Kidney epithelial cell (primary cell): ENCODE data around the gene CDCA3. TPM values are rescaled to one million over a fixed set of nuclear protein-coding genes. Genes with fewer than 3 reads are reported as not detected.
"Not testable (repeated sequence)": the region's sequence is repeated elsewhere in the genome, so short reads cannot be mapped to it uniquely, and the experiment has no call there.

Source experiments
- DNase-seq: peaks from one replicate; pipeline ENCODE4 v3.0.0-alpha.2; 2010; ENCODE audit warnings: low read depth
- H3K27me3 ChIP-seq: 2 replicates; pipeline ENCODE4 v1.6.0; 2011; ENCODE audit warnings: low read length; ENCODE audit not compliant: control insufficient read depth, insufficient read depth
- H3K36me3 ChIP-seq: 2 replicates; pipeline ENCODE4 v1.5.1; 2011; ENCODE audit warnings: low read length; ENCODE audit not compliant: control insufficient read depth, insufficient read depth
- H3K4me3 ChIP-seq: 2 replicates; pipeline ENCODE4 v1.5.1; 2011; ENCODE audit warnings: low read depth, mild to moderate bottlenecking, control low read depth, low read length
- total RNA-seq: library from RNA; depleted of rRNA; stranded (reverse); fragments of >200 nt; gene quantifications from 2 replicates; pipeline ENCODE4 v1.2.3, GENCODE V29; 2015
- TF ChIP-seq, protein P1 (sequence below): IDR thresholded peaks from 2 replicates; pipeline ENCODE4 v1.5.1; 2011; ENCODE audit warnings: mild to moderate bottlenecking, moderate library complexity, low read length, control low read depth, inconsistent platforms; ENCODE audit not compliant: insufficient read depth, poor library complexity, severe bottlenecking

CDCA3 gene
- total RNA-seq, 1 donor from 2014 or later, result 8.3 TPM

GRCh38 chr12:6867413-6868210, 16.5 kb upstream of the CDCA3 start, which contains the start of gene TPI1:
TPI1 (plus strand) TSS chr12:6867531; CDS start chr12:6867567, 36 bp downstream.
- DNase-seq, result no peak
- TF ChIP-seq, protein P1, sequence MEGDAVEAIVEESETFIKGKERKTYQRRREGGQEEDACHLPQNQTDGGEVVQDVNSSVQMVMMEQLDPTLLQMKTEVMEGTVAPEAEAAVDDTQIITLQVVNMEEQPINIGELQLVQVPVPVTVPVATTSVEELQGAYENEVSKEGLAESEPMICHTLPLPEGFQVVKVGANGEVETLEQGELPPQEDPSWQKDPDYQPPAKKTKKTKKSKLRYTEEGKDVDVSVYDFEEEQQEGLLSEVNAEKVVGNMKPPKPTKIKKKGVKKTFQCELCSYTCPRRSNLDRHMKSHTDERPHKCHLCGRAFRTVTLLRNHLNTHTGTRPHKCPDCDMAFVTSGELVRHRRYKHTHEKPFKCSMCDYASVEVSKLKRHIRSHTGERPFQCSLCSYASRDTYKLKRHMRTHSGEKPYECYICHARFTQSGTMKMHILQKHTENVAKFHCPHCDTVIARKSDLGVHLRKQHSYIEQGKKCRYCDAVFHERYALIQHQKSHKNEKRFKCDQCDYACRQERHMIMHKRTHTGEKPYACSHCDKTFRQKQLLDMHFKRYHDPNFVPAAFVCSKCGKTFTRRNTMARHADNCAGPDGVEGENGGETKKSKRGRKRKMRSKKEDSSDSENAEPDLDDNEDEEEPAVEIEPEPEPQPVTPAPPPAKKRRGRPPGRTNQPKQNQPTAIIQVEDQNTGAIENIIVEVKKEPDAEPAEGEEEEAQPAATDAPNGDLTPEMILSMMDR, result no peak
- no peaks in the 10 kb centered on the region for H3K27me3 ChIP-seq
- peaks cover 14% of the 10 kb centered on the region for H3K36me3 ChIP-seq
- peak within 1 kb of the TSS; percentile 96 for H3K4me3 ChIP-seq

DNA sequence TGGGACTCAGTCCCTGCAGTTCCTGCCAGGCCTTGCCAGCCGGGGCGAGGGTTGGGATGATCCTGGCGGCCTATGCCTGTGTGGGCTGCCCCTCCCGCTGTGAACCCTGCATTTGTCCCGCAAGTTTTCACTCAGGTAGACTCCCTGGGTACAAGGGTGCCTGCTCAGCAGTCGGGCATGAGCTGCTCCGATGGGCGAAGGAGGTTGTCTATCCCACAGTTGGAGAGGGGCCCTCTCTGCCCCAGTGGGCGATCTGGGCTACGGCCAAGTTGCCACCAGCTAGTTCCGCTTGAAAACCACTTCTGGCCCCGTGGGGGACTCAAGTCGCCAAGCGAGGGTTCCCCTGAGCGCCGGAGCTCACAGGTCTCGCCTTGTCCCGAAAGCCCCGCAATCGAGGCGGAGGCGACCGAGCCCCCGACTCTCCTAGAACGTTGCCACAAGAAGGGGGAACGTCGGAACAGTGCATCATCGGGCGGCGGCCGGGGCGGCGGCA, 15.9 kb upstream of the CDCA3 start:
- no peaks in the 10 kb centered on the region for H3K27me3 ChIP-seq
- peak overlapping the region; percentile 96 for H3K4me3 ChIP-seq
- peaks cover 14% of the 10 kb centered on the region for H3K36me3 ChIP-seq
- no peak for DNase-seq
- TF ChIP-seq, protein P1, result no peak

DNA sequence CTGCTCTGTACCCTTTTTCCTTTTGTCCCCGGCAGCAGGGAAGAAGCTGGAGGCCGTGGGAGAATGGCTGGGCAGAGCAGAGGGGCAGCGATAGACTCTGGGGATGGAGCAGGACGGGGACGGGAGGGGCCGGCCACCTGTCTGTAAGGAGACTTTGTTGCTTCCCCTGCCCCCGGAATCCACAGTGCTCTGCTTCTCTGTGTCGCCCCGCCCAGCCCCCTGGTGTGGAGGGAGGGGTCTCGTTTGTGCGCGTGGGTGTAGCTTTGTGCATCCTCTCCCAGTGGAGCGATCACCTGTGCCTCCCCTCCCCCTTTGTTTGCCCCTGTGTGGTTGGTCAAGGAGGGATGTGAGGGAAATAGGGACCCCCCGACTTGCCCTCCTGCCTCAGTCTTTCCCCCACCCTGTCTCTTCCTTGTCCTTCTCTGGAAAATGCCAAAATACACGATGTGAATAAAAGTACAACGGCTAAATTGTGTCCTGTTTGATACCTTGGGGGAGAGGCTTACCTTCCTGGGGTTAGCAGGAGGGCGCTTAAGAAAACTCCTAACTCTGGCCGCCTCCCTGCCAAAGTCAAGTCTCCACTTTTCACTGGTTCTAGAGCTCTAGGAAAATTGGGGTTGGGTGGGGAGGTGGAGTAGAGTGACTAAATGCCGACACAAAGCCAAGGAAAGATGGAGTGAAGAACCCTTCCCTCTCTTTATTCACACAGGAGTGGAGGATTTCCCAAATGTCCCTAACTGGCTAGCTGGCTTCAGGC, 15.3 kb upstream of the CDCA3 start:
- TF ChIP-seq, protein P1, result no peak
- no peaks in the 10 kb centered on the region for H3K27me3 ChIP-seq
- no peak overlapping the region for H3K4me3 ChIP-seq
- DNase-seq, result no peak
- H3K36me3 ChIP-seq, result peaks cover 13% of the 10 kb centered on the region

DNA sequence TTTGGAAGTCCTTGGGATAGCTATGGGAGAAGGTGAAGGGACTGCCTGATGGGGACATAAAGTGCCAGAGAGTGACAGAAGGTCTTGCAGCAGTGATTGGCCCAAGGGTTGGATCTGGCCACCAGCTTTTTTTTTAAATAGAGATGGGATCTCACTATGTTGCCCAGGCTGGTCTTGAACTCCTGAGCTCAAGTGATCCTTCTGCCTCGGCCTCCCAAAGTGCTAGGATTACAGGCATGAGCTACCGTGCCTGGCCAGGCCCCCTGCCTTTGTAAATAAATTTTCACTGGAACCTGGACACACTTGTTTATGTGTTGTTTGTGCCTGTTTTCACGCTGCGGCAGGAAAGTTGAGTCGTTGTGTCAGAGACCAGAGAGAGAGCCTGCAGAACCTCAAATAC, 14.2 kb upstream of the CDCA3 start:
- H3K27me3 ChIP-seq, H3K4me3 ChIP-seq, DNase-seq: not testable (repeated sequence)
- peaks cover 11% of the 10 kb centered on the region for H3K36me3 ChIP-seq

GRCh38 chr12:6863586-6864321, 12.7 kb upstream of the CDCA3 start:
- Histone ChIP-seq H3K27me3 (no peaks in the 10 kb centered on the region), H3K4me3 (no peak overlapping the region), H3K36me3 (peaks cover 8% of the 10 kb centered on the region)
- no peak for DNase-seq
- TF ChIP-seq, protein P1, result no peak

- H3K27me3 ChIP-seq, result no peaks in the 10 kb centered on the region
- TF ChIP-seq, protein P1, result no peak
- H3K36me3 ChIP-seq, result peaks cover 10% of the 10 kb centered on the region
- no peak for DNase-seq
- no peak overlapping the region for H3K4me3 ChIP-seq
These were observed 11.9 kb upstream of the CDCA3 start for GRCh38 chr12:6863033-6863432.
